ENCODE data around the gene TMEM253. TPM values are rescaled to one million over a fixed set of nuclear protein-coding genes. Genes with fewer than 3 reads are reported as not detected.

The TMEM253 gene
- under 1 TPM; 0.58 to 0.85 TPM for total RNA-seq
- 1 to 10 TPM in 2 of 6 donors, under 1 TPM in 4; 0.61 to 1.5 (median 0.86) TPM for polyA plus RNA-seq (ENCODE audit: insufficient read length in 6 of 6)
- long read RNA-seq, donor 1, result 0 reads
- long read RNA-seq, donor 2, partial matches to known transcripts, result 0 of 1 reads
- long read RNA-seq, donor 2, other reads (novel, unspliced or antisense), result 0 of 1 reads
- long read RNA-seq, donor 3, result 0 reads
- long read RNA-seq, donor 4, partial matches to known transcripts, result 1 of 1 reads
- long read RNA-seq, donor 4, other reads (novel, unspliced or antisense), result 0 of 1 reads
- long read RNA-seq, donor 5, result 0 reads
- long read RNA-seq, donor 6, result 0 reads
- long read RNA-seq, donor 7, result 0 reads
- long read RNA-seq, donor 8, result 0 reads
- long read RNA-seq, donor 9, result 0 reads
- long read RNA-seq, donor 10, result 0 reads
- long read RNA-seq, donor 11, result 0 reads
- long read RNA-seq, donor 12, result 0 reads

DNA sequence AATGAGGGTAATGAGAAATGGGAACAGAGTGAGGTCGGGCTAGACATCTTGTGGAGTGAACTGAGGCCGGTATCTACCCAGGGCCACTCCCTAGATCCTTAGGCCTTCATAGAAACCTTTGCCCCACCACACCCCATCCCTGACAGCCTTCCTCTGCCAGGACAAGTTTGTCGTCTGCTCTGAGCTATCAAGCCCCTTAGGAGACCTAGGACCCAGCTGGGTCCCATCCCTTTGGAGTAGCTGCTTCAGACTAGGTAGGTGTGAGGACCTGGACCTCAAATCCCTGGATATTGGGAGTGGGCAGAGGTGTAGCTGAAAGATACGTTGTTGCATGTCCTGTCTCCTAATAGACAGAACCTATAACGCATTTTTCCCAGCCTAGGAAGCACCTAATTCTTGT is at the start of gene TMEM253:
TSS of gene TMEM253 (plus strand) at position 136 of the 400 bp plus-strand sequence. CDS start 278 bp downstream, outside the sequence.
- intact Hi-C loops (cut with DNase I), result no loop called here

DNA sequence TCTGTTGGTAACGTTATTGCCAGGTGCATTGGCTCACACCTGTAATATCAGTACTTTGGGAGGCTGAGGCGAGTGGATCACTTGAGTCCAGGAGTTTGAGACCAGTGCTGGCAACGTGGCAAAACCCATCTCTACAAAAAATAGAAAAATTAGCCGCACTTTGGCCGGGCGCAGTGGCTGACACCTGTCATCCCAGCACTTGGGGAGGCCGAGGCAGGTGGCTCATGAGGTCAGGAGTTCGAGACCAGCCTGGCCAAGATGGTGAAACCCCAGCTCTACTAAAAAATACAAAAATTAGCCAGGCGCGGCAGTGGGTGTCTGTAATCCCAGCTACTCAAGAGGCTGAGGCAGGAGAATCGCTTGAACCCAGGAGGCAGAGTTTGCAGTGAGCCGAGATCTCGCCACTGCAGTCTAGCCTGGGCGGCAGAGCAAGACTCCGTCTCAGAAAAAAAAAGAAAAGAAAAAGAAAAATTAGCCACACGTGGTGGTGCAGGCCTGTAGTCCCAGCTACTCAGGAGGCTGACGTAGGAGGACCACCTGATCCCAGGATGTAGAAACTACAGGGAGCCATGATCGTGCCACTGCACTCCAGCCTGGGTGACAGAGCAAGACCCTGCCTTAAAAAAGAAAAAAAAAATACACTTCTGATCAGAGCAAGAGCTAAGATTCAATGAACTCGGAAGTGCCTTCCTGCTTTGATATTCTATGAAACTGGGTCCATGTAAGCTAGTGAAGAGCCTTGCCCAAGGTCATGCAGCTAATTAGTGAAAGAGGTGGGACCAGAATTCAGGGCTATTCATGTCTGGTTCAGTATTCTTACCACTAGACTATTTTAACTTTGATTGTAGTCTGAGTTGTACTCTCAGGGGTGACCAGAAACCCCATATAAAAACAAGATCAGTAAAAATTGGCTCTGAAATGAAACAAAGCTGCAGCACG is 47.4 kb upstream of the TMEM253 start:
- TF ChIP-seq, protein P1, sequence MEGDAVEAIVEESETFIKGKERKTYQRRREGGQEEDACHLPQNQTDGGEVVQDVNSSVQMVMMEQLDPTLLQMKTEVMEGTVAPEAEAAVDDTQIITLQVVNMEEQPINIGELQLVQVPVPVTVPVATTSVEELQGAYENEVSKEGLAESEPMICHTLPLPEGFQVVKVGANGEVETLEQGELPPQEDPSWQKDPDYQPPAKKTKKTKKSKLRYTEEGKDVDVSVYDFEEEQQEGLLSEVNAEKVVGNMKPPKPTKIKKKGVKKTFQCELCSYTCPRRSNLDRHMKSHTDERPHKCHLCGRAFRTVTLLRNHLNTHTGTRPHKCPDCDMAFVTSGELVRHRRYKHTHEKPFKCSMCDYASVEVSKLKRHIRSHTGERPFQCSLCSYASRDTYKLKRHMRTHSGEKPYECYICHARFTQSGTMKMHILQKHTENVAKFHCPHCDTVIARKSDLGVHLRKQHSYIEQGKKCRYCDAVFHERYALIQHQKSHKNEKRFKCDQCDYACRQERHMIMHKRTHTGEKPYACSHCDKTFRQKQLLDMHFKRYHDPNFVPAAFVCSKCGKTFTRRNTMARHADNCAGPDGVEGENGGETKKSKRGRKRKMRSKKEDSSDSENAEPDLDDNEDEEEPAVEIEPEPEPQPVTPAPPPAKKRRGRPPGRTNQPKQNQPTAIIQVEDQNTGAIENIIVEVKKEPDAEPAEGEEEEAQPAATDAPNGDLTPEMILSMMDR (IDR thresholded peaks at IDR 0.05), result no peak
- no peak overlapping the region for H3K27ac ChIP-seq

More for the DNA sequence above, at the start of gene TMEM253:
- Histone ChIP-seq H3K27me3 (peaks cover 0 to 16% of the 10 kb centered on the region in 2 donors), H3K27ac (no peak within 1 kb of the TSS), H3K36me3 (no peaks in the 10 kb centered on the region), H3K4me1 (peaks cover 17 to 56% of the 10 kb centered on the region in 2 donors), H3K4me3 (no peak within 1 kb of the TSS), H3K9me3 (no peaks in the 10 kb centered on the region)
- no peak for ATAC-seq
- no peak for DNase-seq
- TF ChIP-seq, protein P1 (IDR thresholded peaks at IDR 0.05), result no peak

DNA sequence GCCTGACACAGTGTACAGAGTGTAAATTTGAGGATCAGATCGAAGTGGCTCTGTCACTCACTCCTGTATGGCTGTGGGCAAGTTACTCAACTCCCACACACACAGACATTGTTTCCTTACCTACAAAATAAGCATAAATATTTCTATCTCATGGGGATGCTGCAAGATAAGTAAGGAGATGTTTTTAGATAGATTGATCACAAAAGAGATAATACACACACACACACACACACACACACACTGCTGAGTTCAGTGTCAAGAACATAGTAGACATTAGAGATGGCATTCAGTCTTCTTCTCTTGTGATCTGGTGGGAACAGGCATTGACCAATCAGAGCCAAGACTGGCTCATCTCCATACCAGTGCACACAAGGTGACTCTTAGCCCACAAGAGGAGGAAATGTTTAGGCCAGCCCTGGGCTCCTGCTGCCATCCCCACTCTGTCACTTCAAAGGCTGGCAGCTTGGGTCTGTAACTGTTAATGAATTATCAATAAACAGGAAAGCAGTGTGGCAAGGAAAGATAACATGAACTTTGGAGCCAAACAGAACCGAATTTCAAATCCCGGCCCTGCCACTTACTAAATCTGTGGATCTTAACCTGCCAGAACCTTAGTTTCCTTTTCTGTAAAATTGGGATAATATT is 46.6 kb upstream of the TMEM253 start:
- Histone ChIP-seq H3K9me3 (no peaks in the 10 kb centered on the region), H3K27ac (no peak overlapping the region), H3K36me3 (no peaks in the 10 kb centered on the region), H3K4me1 (no peaks in the 10 kb centered on the region), H3K4me3 (no peak overlapping the region), H3K27me3 (no peaks in the 10 kb centered on the region)
- no peak for DNase-seq
- TF ChIP-seq, protein P1 (IDR thresholded peaks at IDR 0.05), result no peak
- intact Hi-C loops (cut with DNase I), result no loop called here
- no peak for ATAC-seq

More for the DNA sequence above, 47.4 kb upstream of the TMEM253 start:
- no peaks in the 10 kb centered on the region for H3K4me1 ChIP-seq
- no peak for ATAC-seq
- no peak for DNase-seq
- no peaks in the 10 kb centered on the region for H3K9me3 ChIP-seq
- no peaks in the 10 kb centered on the region for H3K27me3 ChIP-seq
- no peaks in the 10 kb centered on the region for H3K36me3 ChIP-seq
- intact Hi-C loops (cut with DNase I), result no loop called here
- H3K4me3 ChIP-seq, result no peak overlapping the region

DNA sequence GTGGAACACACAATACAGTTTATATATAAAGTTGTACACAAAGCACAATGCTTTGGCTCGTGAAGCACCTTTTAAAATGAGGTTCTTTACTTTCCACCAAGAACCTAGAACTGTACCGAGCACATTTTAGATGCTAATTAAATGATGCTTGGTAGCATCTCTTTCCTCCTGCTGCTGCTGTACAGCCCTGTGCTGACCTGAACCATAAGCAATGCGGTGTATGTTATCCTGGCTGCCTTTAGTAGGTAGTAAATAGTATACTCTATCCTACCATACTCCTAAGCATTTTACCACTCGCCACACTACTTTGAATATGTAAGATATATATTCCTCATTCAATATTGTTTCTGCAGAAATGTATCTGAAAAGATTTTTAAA is 46.1 kb upstream of the TMEM253 start:
- Histone ChIP-seq H3K27me3 (no peaks in the 10 kb centered on the region), H3K4me3 (no peak overlapping the region), H3K9me3 (no peaks in the 10 kb centered on the region), H3K4me1 (no peaks in the 10 kb centered on the region), H3K27ac (no peak overlapping the region), H3K36me3 (no peaks in the 10 kb centered on the region)
- ATAC-seq (no peak), DNase-seq (no peak)
- TF ChIP-seq, protein P1 (IDR thresholded peaks at IDR 0.05), result no peak
- intact Hi-C loops (cut with DNase I), result no loop called here

Data from left lung (tissue), 14 donors.